KOPT-K1 (cell line): Measurements from ENCODE around the gene BEAN1.

Experiments
- H3K27ac ChIP-seq: fragments of 200-600 bp; sonication (generic); 2 replicates; pipeline ENCODE4 v1.5.1; 2016; ENCODE audit warnings: antibody characterized with exemption, mild to moderate bottlenecking, low read depth, low read length; ENCODE audit not compliant: poor library complexity, severe bottlenecking
- H3K36me3 ChIP-seq: fragments of 200-600 bp; sonication (generic); 2 replicates; pipeline ENCODE4 v1.5.1; 2017; ENCODE audit warnings: antibody characterized with exemption, mild to moderate bottlenecking, low read length, moderate library complexity; ENCODE audit not compliant: insufficient read depth
- H3K9me3 ChIP-seq: fragments of 200-600 bp; sonication (generic); 2 replicates; pipeline ENCODE4 v1.5.1; 2017; ENCODE audit warnings: antibody characterized with exemption, low read length, mild to moderate bottlenecking; ENCODE audit not compliant: insufficient read depth, poor library complexity, severe bottlenecking

BEAN1 gene

DNA sequence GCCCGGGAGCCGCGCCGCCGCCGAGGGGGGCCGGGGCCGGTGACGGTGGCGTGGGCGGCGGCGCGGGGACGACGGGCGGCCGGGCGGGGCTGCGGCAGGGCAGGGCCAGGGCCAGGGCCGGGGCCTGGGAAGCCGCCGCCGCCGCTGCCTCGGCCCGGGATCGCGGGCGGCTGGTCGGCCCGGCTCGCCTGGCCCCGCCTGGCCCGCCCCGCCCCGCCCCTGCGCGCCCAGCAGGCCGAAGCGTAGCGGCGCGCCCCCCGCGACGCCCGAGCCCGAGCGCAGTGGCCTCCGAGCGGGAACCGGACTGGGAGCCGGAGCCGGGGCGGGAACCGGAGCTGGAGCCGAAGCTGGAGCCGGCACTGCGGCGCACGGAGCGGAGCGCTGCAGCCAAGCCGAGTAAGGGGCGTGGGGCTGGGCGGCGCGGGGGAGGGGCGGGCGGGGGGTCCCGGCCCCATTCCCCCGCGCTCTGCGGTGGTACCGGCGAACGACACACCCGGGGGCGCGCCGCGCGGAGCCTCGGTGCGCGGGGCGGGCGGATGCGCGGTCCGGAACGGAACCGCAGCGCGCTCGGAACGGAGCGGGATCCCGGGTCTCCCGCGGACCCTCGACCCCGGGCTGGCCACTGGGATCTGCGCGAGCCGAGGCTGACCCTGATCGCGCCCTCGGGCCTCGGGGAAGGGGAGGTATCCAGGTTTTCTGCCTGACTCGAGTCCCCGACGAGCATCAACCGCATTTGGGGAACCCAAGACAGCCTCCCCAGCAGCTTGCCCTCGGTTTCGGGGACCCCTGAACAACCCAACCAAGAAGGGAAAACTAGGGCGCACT, at the start of gene BEAN1:
BEAN1 (plus strand) TSS at position 260 of the 825 bp plus-strand sequence. CDS start 10,382 bp downstream, outside the sequence.
- Histone ChIP-seq H3K36me3 (no peaks in the 10 kb centered on the region), H3K27ac (no peak within 1 kb of the TSS), H3K9me3 (no peaks in the 10 kb centered on the region)

GRCh38 chr16:66377324-66377723, 49.8 kb upstream of the BEAN1 start:
- Histone ChIP-seq H3K36me3 (no peaks in the 10 kb centered on the region), H3K9me3 (no peaks in the 10 kb centered on the region), H3K27ac (no peak overlapping the region)

GRCh38 chr16:66378741-66379570, 48.1 kb upstream of the BEAN1 start:
- Histone ChIP-seq H3K36me3 (no peaks in the 10 kb centered on the region), H3K27ac (no peak overlapping the region)

GRCh38 chr16:66379571-66379941, 47.5 kb upstream of the BEAN1 start:
- Histone ChIP-seq H3K9me3 (no peaks in the 10 kb centered on the region), H3K36me3 (no peaks in the 10 kb centered on the region), H3K27ac (no peak overlapping the region)

More at GRCh38 chr16:66378741-66379570, 48.1 kb upstream of the BEAN1 start:
- H3K9me3 ChIP-seq: no peaks in the 10 kb centered on the region

- Histone ChIP-seq H3K27ac (no peak overlapping the region), H3K36me3 (no peaks in the 10 kb centered on the region), H3K9me3 (no peaks in the 10 kb centered on the region)
These were observed 46.7 kb upstream of the BEAN1 start for GRCh38 chr16:66380421-66380820.

DNA sequence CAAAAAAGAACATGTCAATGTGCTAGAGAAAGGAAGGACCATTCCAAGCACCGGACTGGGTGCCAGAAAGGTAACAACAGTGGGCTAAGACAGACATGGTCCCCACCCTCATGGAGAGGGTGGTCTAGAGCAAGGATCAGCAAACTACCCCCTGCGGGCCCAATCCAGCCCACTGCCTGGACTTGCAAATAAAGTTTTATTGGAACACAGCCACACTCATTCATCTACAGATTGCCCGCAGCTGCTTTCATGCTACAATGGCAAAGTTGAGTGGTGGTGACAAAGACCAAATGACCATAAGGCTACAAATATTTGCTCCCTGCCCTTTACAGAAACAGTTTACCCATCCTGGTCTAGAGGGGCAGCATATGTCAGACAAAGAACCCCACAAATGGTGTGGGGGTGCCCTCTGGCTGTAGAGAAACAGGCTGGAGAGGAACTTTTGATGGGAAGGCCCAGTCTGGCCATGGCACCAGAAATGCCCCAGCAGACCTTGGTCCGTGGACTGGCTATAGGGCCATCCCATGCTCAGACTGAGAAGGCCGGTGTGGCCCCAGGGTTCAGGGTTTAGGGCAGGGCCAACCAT, 45.4 kb upstream of the BEAN1 start:
- Histone ChIP-seq H3K9me3 (no peaks in the 10 kb centered on the region), H3K27ac (no peak overlapping the region), H3K36me3 (no peaks in the 10 kb centered on the region)

DNA sequence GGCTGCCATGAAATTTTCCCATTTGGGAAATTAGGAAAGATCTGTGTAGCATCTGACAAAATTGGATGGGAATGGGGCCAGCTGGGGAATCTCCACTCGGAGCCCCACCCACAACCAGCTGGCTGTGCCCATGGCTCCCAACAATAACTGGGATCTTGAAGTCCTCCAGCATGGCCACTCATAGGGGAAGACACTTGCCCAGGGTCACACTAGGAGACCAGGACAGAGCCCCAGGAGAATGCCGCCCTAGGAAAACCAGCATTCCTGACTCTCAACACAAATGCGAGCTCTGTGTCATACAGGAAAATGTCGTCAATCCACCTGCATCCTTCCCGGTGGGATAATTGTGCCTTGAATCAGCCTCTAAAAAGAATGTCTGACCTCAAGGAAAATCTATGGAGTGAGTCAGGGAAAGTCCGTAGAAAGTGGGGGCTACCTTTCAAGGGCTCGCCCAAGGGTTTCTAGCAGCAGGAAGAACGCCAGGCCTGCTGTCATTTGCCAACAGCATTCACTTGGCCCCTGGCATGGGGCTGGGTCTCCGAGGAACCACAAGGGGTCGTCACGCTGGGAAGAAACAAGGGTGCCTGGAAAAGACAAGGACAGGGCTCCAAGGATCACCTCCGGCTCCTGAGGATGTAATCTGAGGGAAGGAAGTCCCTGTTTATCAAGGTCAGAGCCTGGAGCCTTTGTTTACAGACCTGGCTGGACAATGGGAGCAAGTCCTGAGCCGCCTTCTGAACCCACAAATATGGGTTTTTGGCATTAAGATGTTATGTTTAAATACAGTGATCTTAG, 44.7 kb upstream of the BEAN1 start:
- H3K27ac ChIP-seq: no peak overlapping the region
- no peaks in the 10 kb centered on the region for H3K36me3 ChIP-seq
- no peaks in the 10 kb centered on the region for H3K9me3 ChIP-seq

DNA sequence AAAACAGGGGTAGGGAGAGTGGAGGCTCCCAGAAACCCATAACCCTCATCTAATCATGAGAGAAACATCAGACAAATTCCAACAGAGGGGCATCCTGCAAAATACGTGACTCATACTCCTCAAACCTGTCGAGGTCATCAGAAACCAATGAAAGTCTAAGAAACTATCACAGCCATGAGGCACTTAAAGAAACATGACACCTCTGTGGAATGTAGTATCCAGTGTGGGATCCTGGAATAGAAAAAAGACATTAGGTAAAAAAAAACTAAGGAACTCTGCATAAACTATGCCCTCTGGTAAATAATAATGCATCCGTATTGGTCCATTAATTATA, 44.2 kb upstream of the BEAN1 start:
- H3K9me3 ChIP-seq: no peaks in the 10 kb centered on the region
- no peaks in the 10 kb centered on the region for H3K36me3 ChIP-seq
- no peak overlapping the region for H3K27ac ChIP-seq

GRCh38 chr16:66383551-66383950, 43.5 kb upstream of the BEAN1 start:
- no peaks in the 10 kb centered on the region for H3K9me3 ChIP-seq
- H3K27ac ChIP-seq: no peak overlapping the region
- no peaks in the 10 kb centered on the region for H3K36me3 ChIP-seq

DNA sequence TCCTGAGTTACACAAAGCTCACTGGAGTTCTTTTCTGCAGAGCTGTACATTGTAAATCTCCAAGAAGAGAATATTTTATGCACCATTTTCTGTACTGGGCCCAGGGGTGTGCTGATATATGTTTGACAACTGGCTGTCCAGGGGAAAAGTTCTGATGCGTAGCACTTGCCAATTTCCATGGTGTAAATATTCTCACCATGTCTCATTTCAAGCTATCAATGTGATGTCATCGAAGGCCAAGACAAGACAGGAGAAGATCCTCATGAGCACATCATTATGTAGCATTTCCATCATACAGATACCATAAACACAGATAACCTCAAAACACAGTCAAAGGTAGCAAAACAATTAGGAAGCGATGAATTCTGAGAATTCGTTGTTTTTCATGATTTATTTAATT, 41.7 kb upstream of the BEAN1 start:
- no peaks in the 10 kb centered on the region for H3K9me3 ChIP-seq
- no peak overlapping the region for H3K27ac ChIP-seq
- H3K36me3 ChIP-seq: no peaks in the 10 kb centered on the region

GRCh38 chr16:66386629-66387622, 40.2 kb upstream of the BEAN1 start:
- no peaks in the 10 kb centered on the region for H3K9me3 ChIP-seq
- no peak overlapping the region for H3K27ac ChIP-seq
- no peaks in the 10 kb centered on the region for H3K36me3 ChIP-seq

GRCh38 chr16:66387817-66388332, 39.2 kb upstream of the BEAN1 start:
- H3K9me3 ChIP-seq: no peaks in the 10 kb centered on the region
- no peaks in the 10 kb centered on the region for H3K36me3 ChIP-seq
- no peak overlapping the region for H3K27ac ChIP-seq

DNA sequence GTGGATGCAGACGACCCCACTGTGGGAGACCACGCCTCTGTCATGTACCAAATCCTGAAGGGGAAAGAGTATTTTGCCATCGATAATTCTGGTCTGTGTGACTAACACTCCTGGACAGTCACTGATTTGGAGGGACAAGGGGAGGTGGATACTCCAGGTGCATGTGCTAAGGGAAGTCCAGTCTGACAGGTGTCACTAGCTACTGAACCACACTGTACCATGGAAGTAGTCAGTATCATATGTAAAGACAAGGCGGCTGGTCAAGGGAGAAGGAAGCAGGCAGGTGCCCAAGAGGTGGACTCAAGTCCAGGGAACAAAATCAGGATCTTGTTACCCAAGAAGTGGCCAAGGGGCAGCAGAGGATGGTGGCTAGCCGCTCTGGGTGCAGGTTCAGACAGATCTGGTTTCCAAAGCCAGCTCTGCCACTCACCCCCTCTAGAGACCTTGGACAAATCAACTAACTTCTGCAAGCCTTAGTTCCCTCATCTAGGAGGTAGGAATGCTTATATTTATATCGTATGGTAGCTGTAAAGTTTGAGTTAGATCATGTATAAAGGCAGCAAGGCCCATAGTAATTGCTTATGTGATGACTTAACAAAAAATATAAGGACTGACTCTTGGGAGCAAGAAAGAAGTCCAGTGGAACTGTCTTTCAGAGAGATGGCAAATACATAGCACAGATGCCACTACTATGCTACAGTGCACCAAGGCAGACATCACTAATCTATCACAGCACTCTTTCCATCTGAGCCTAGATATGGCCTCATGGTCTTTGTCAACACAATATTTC, 38.5 kb upstream of the BEAN1 start:
- Histone ChIP-seq H3K36me3 (no peaks in the 10 kb centered on the region), H3K9me3 (no peaks in the 10 kb centered on the region), H3K27ac (no peak overlapping the region)
